Subcutaneous adipose tissue (tissue), 4 donors: ENCODE results near the gene PCGF1. TPM values are rescaled to one million over a fixed set of nuclear protein-coding genes. Genes with fewer than 3 reads are reported as not detected.

Experiments used
- total RNA-seq, 4 donors: library from RNA; depleted of rRNA; stranded (reverse); fragments of >200 nt; gene quantifications; one replicate each; pipeline ENCODE4 v1.1.0, GENCODE V29; 2016
- TF ChIP-seq, protein P1 (sequence below): fragments of 450-650 bp; IDR thresholded peaks from one replicate; pipeline ENCODE4 v1.5.1; 2016; ENCODE audit warnings: low read depth, mild to moderate bottlenecking, control low read depth, antibody characterized with exemption, moderate library complexity

Gene PCGF1
- total RNA-seq, 4 donors from 2014 or later, result 6.4 to 17.8 (median 10.8) TPM

DNA sequence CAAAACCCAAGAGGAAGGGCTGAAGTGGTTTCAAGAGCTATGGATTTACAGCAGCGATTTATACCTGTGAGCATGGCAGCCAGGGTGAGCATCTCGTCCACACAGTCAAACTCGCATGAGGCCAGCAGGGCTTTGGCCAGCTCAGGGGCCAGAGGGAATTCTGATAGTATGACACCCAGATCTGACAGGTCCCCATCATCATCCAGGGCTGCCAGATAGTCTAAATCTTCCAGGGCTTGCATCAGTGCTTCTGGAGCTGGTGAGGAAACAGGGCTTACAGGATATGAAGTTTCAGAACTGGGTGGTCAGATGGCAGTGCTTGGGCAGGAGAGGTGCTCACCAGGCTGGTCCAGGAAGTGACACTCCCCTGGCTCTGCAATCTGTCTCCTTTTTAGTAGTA lies 15.0 kb upstream of the PCGF1 start:
- TF ChIP-seq, protein P1, sequence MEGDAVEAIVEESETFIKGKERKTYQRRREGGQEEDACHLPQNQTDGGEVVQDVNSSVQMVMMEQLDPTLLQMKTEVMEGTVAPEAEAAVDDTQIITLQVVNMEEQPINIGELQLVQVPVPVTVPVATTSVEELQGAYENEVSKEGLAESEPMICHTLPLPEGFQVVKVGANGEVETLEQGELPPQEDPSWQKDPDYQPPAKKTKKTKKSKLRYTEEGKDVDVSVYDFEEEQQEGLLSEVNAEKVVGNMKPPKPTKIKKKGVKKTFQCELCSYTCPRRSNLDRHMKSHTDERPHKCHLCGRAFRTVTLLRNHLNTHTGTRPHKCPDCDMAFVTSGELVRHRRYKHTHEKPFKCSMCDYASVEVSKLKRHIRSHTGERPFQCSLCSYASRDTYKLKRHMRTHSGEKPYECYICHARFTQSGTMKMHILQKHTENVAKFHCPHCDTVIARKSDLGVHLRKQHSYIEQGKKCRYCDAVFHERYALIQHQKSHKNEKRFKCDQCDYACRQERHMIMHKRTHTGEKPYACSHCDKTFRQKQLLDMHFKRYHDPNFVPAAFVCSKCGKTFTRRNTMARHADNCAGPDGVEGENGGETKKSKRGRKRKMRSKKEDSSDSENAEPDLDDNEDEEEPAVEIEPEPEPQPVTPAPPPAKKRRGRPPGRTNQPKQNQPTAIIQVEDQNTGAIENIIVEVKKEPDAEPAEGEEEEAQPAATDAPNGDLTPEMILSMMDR, result no peak

DNA sequence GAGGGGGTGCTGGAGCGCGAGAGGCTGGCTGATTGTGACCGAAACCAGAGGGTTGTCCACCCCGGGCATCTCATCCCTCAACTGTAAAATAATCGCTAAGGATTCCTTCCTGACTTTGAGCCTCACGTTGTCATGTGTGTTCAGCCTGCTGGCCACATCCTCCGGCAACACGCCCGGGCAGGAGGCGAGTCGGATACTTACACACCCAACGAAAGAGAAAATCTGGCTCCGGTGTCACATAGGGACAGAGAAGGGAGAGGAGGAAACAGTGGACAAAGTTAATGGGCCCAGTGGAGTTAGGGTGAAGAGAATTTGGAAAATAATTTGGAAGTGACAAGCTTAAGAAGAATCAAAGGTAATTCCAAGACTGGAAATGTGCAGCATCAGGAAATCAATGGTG lies 9.2 kb upstream of the PCGF1 start:
- TF ChIP-seq, protein P1, result no peak

DNA sequence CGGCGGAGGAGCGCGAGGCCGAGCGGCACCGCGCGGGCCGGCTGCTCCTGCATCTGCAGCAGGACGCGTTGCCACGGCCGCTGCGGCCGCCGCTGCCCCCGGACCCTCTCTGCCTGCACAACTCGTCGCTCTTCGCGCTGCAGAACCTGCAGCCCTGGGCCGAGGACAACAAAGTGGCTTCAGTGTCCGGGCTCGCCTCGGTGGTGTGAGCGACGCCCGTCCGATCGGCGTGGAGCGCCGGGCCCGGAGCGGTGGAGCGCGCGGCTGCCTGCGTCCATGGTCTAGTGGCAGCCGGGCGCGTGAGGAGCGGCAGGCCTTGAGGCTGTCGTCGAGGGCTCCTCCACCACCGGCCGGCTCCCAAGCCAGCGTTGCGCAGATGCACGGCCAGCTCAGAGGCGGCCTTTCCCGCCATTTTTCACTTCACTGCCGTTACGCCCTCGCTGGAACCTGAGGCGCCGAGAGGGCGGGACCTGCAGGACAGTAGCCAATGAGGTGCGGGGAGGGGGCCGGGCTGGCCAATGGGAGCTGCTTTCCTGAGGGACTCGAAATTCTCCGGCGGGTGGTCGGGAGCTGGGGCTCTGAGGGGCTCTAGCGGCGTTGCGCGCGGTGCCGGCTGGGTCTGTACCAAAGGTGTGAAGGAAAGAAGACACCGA lies 8.6 kb upstream of the PCGF1 start:
- TF ChIP-seq, protein P1, result no peak

DNA sequence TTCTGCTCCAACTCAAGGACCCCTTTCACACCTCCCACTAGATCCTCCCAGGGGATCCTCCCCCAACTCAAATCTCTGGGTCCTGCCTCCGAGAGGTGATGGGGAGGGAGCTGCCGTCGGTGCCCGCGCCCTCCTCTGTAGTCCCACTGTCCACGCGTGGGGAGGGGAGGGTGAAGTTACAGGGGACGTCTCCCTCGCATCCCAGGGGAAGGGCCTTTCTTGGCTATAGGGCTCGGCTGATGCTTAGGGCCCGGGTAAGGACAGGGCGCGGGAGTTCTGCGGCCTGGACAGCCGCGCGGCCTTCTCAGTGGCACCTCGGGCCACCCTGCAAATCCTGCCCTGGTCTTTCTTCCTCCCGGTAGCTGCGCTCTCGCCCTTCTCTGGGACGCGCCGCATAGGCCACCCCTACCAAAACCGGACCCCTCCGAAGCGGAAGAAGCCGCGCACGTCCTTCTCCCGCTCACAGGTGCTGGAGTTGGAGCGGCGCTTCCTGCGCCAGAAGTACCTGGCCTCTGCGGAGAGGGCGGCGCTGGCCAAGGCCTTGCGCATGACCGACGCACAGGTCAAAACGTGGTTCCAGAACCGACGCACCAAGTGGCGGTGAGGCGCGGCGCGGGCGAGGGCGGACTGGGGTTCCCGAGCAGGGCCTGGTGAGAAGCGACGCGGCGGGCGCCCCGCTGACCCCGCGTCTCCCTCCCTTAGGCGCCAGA lies 7.9 kb upstream of the PCGF1 start:
- TF ChIP-seq, protein P1, result no peak

DNA sequence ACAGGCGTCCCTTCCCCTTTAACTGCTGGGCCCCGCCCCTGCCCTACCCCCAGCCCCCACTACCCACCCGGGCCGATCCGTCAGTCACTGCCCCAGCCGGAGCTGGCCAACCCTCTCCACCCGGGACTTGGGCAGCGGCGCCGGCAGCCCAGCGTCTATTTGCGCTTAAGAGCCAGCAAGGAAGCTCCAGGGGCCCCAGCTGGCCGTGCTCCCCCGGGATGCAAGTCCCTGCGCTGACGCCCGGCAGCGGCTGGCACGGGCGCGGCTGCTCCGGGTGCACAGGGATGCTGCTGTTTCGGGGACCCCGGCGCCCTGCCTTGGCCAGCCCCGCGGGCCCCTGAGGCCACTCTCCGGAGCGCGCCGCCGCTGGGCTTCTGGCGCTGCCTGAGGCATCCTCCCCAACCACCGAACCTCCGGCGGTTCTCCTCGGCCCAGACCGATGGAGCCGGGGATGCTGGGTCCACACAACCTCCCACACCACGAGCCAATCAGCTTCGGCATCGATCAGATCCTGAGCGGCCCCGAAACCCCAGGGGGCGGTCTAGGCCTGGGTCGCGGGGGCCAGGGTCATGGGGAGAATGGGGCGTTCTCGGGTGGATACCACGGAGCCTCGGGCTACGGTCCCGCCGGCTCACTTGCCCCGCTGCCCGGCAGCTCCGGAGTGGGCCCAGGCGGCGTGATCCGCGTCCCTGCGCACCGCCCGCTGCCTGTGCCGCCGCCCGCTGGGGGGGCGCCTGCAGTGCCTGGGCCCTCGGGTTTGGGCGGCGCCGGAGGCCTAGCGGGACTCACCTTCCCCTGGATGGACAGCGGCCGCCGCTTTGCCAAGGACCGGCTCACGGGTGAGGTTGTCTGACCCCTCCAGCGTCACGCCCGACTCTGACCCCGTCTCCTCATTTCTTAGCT lies 7.1 kb upstream of the PCGF1 start, which contains the start of gene TLX2:
Gene TLX2, plus strand, starts transcription at position 83 of the 903 bp plus-strand sequence. Its CDS starts 357 bp downstream, at position 440.
- TF ChIP-seq, protein P1, result no peak

DNA sequence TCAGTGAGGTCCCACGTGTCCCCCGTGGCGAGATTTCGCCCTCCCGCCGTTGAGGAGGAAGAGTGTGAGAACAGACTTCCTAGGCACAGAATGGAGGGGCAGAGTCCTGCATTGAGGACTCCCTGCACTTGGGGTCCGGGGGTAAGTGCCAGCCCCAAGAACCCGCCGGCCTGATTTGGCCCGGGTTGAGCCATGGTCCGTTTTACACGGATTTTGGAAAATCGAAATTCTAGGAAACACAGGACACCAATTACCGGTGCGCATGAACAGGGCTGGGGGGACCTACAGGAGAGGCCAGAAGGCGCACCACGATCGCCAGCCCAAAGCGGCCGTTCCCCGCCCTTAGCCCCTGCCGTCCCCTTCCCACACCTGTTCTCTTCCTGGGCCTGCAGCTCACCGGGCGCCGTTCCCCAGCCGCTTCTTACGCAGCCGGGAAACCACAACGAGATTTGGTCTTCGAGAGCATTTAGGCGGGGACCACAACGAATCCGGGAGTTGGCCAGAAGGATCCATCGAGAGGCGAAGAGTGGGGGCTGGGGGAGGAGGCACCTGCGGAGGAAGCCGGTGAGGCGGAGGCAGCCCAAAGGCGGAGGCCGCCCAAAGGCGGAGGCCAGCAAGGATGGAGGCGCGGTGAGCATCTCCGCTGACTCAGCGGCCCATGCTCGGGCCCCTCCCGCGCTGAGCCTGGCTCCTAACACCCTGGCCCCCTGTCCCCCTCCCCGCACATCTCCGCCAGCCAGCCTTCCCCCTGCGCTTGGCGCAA lies 6.3 kb upstream of the PCGF1 start:
- TF ChIP-seq, protein P1, result no peak
